HG02852 (cell line): Measurements from ENCODE around the gene TMEM236.

Experiments used
- ATAC-seq: cut with Tn5 transposase; IDR thresholded peaks from one replicate; pipeline ENCODE4 v1.9.1; 2021; ENCODE audit warnings: mild to moderate bottlenecking, moderate library complexity; ENCODE audit not compliant: unreplicated experiment

Gene TMEM236

GRCh38 chr10:17785276-17785930, 33.4 kb downstream of the TMEM236 start:
- ATAC-seq = no peak

GRCh38 chr10:17787087-17787961, 35.3 kb downstream of the TMEM236 start:
- no peak for ATAC-seq

- no peak for ATAC-seq
Observed at GRCh38 chr10:17788646-17789045, 36.6 kb downstream of the TMEM236 start.

- no peak for ATAC-seq
Observed at GRCh38 chr10:17789396-17789795, 37.4 kb downstream of the TMEM236 start.

GRCh38 chr10:17790651-17791050, 38.6 kb downstream of the TMEM236 start:
- ATAC-seq = no peak

GRCh38 chr10:17792991-17793390, 41.0 kb downstream of the TMEM236 start:
- ATAC-seq = no peak

GRCh38 chr10:17793823-17794644, 42.0 kb downstream of the TMEM236 start:
- ATAC-seq = no peak

GRCh38 chr10:17795083-17795482, 43.1 kb downstream of the TMEM236 start:
- no peak for ATAC-seq

- no peak for ATAC-seq
Observed at GRCh38 chr10:17795813-17796594, 44.0 kb downstream of the TMEM236 start.

GRCh38 chr10:17801507-17801906, 49.5 kb downstream of the TMEM236 start:
- ATAC-seq = no peak

- ATAC-seq = no peak
Observed at GRCh38 chr10:17802350-17802749, 50.3 kb downstream of the TMEM236 start.

GRCh38 chr10:17802976-17803375, 51.0 kb downstream of the TMEM236 start:
- no peak for ATAC-seq

GRCh38 chr10:17805330-17805729, 53.3 kb downstream of the TMEM236 start:
- ATAC-seq = no peak

GRCh38 chr10:17805921-17806577, 54.0 kb downstream of the TMEM236 start:
- ATAC-seq = no peak

GRCh38 chr10:17808971-17809841, 57.2 kb downstream of the TMEM236 start, which contains the start of gene MRC1:
TSS of gene MRC1 (plus strand) at chr10:17809348. CDS start at chr10:17809466, 118 bp downstream.
- no peak for ATAC-seq

- ATAC-seq = no peak
Observed at GRCh38 chr10:17811146-17811865, 59.3 kb downstream of the TMEM236 start.

- no peak for ATAC-seq
Observed at GRCh38 chr10:17814973-17815372, 63.0 kb downstream of the TMEM236 start.

- ATAC-seq = no peak
Observed at GRCh38 chr10:17816199-17816598, 64.2 kb downstream of the TMEM236 start.
